ENCODE measurements around the gene MTCL1. TPM values are rescaled to one million over a fixed set of nuclear protein-coding genes. Genes with fewer than 3 reads are reported as not detected.

Gene MTCL1
- total RNA-seq, 1 experiment from 2014 or later = 50.1 TPM

DNA sequence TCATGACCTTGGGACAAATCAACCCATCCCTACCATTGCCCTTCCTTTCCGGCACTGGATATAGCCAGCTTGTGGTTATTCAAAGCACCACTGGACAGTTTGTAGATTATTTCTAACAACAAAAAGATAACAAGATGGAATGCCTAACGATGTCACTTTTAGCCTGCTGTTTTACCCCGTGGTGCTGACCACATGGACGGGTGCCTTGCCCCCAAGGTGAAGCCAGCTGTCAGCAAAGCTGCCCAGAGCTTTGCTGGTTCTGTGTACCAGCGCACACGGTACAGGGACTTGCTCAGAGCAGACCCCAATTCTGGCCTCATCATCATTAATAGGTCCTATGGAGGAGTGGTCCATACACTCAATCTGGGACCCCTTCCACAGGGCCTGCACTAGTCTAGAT, 118.2 kb downstream of the MTCL1 start:
- intact Hi-C loops (cut with micrococcal nuclease; ENCODE audit: unreplicated experiment) (no loop called here), in situ Hi-C loops (cut with HindIII; ENCODE audit: low pct_unique_long_range_greater_than_20kb, low sequenced_read_pairs) (no loop called here)
- no TSS peak for BruUV-seq (replicated peaks)
- ChIA-PET CTCF (no interaction called here), POLR2A (no interaction called here)
- H3K27me3 ChIP-seq (ENCODE audit: control insufficient read depth, insufficient read depth, low read length) = no peaks in the 10 kb centered on the region
- no peak overlapping the region for H3K27ac ChIP-seq (ENCODE audit: low read length)
- H3K4me1 ChIP-seq (ENCODE audit: control insufficient read depth, insufficient read depth, low read length) = no peaks in the 10 kb centered on the region
- DNase-seq (ENCODE audit: low read depth, low spot score) = no peak
- TF ChIP-seq, protein P1, sequence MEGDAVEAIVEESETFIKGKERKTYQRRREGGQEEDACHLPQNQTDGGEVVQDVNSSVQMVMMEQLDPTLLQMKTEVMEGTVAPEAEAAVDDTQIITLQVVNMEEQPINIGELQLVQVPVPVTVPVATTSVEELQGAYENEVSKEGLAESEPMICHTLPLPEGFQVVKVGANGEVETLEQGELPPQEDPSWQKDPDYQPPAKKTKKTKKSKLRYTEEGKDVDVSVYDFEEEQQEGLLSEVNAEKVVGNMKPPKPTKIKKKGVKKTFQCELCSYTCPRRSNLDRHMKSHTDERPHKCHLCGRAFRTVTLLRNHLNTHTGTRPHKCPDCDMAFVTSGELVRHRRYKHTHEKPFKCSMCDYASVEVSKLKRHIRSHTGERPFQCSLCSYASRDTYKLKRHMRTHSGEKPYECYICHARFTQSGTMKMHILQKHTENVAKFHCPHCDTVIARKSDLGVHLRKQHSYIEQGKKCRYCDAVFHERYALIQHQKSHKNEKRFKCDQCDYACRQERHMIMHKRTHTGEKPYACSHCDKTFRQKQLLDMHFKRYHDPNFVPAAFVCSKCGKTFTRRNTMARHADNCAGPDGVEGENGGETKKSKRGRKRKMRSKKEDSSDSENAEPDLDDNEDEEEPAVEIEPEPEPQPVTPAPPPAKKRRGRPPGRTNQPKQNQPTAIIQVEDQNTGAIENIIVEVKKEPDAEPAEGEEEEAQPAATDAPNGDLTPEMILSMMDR (IDR thresholded peaks at IDR 0.05) = no peak
- no peak for TF ChIP-seq POLR2AphosphoS5 (IDR thresholded peaks at IDR 0.05; ENCODE audit: low read depth, low read length)
- TF ChIP-seq SIN3A (IDR thresholded peaks at IDR 0.05; ENCODE audit: borderline replicate concordance, insufficient read depth, low read depth, low read length) = no peak
- TF ChIP-seq TCF7L2 (IDR thresholded peaks at IDR 0.05; ENCODE audit: low read depth, low read length) = no peak
- TF ChIP-seq, protein P2, sequence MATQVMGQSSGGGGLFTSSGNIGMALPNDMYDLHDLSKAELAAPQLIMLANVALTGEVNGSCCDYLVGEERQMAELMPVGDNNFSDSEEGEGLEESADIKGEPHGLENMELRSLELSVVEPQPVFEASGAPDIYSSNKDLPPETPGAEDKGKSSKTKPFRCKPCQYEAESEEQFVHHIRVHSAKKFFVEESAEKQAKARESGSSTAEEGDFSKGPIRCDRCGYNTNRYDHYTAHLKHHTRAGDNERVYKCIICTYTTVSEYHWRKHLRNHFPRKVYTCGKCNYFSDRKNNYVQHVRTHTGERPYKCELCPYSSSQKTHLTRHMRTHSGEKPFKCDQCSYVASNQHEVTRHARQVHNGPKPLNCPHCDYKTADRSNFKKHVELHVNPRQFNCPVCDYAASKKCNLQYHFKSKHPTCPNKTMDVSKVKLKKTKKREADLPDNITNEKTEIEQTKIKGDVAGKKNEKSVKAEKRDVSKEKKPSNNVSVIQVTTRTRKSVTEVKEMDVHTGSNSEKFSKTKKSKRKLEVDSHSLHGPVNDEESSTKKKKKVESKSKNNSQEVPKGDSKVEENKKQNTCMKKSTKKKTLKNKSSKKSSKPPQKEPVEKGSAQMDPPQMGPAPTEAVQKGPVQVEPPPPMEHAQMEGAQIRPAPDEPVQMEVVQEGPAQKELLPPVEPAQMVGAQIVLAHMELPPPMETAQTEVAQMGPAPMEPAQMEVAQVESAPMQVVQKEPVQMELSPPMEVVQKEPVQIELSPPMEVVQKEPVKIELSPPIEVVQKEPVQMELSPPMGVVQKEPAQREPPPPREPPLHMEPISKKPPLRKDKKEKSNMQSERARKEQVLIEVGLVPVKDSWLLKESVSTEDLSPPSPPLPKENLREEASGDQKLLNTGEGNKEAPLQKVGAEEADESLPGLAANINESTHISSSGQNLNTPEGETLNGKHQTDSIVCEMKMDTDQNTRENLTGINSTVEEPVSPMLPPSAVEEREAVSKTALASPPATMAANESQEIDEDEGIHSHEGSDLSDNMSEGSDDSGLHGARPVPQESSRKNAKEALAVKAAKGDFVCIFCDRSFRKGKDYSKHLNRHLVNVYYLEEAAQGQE (IDR thresholded peaks at IDR 0.05; ENCODE audit: insufficient read depth in 1 of 2, low read depth in 2 of 2, low read length in 1 of 2) = no peak
- ATAC-seq = no peak
- H3K9me3 ChIP-seq (ENCODE audit: control insufficient read depth, insufficient read depth, low read depth, low read length) = no peaks in the 10 kb centered on the region
- no peak overlapping the region for H3K4me3 ChIP-seq (ENCODE audit: low read depth in 2 of 2, low read length in 2 of 2)
- H3K36me3 ChIP-seq (ENCODE audit: control insufficient read depth, insufficient read depth, low read length) = peaks cover 10% of the 10 kb centered on the region

DNA sequence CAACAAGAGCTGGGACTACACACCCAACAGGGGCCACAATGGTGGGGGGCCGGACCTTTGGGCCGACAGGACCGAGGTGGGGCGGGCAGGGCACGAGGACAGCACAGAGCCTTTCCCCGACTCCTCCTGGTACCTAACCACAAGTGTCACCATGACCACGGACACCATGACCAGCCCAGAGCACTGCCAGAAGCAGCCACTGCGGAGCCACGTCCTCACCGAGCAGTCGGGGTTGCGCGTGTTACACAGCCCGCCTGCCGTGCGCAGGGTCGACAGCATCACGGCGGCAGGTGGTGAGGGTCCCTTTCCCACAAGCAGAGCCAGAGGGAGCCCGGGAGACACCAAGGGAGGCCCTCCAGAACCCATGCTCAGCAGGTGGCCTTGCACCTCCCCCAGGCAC, 119.5 kb downstream of the MTCL1 start:
- Histone ChIP-seq H3K27ac (ENCODE audit: low read length) (no peak overlapping the region), H3K4me1 (ENCODE audit: control insufficient read depth, insufficient read depth, low read length) (no peaks in the 10 kb centered on the region), H3K9me3 (ENCODE audit: control insufficient read depth, insufficient read depth, low read depth, low read length) (no peaks in the 10 kb centered on the region), H3K4me3 (ENCODE audit: low read depth in 2 of 2, low read length in 2 of 2) (no peak overlapping the region), H3K27me3 (ENCODE audit: control insufficient read depth, insufficient read depth, low read length) (no peaks in the 10 kb centered on the region), H3K36me3 (ENCODE audit: control insufficient read depth, insufficient read depth, low read length) (peaks cover 8% of the 10 kb centered on the region; the same call in 1 of the 2 replicates)
- intact Hi-C loops (cut with micrococcal nuclease; ENCODE audit: unreplicated experiment) = no loop called here
- ChIA-PET CTCF (no interaction called here), POLR2A (no interaction called here)
- no TSS peak for BruUV-seq (replicated peaks)
- ATAC-seq (no peak), DNase-seq (ENCODE audit: low read depth, low spot score) (no peak)
- in situ Hi-C loops (cut with HindIII; ENCODE audit: low pct_unique_long_range_greater_than_20kb, low sequenced_read_pairs) = no loop called here
- no peak for TF ChIP-seq POLR2AphosphoS5 (IDR thresholded peaks at IDR 0.05; ENCODE audit: low read depth, low read length)
- TF ChIP-seq, protein P1 (IDR thresholded peaks at IDR 0.05) = no peak
- TF ChIP-seq, protein P2 (IDR thresholded peaks at IDR 0.05; ENCODE audit: insufficient read depth in 1 of 2, low read depth in 2 of 2, low read length in 1 of 2) = no peak
- TF ChIP-seq TCF7L2 (IDR thresholded peaks at IDR 0.05; ENCODE audit: low read depth, low read length) = no peak
- TF ChIP-seq SIN3A (IDR thresholded peaks at IDR 0.05; ENCODE audit: borderline replicate concordance, insufficient read depth, low read depth, low read length) = no peak
